ENCODE measurements around the gene MAML3.

Gene MAML3

DNA sequence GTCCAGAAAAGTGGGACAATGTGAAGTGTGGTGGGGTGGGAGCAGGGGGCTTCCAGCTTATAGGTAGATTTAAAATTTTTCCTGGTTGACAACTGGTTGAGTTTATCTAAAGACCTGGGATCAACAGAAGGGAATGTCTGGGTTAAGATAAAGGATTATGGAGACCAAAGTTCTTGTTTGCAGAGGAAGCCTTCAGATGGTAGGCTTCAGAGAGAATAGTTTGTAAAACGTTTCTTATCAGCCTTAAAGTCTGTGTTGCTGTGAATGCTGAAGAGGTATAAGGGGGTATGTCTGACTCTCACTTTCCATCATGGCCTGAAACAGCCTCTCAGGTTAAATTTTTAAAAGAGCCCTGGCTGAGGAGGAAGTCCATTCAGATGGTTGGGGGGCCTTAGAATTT is 467.9 kb downstream of the MAML3 start:
- DNase-seq (ENCODE audit: low read depth), result no peak

DNA sequence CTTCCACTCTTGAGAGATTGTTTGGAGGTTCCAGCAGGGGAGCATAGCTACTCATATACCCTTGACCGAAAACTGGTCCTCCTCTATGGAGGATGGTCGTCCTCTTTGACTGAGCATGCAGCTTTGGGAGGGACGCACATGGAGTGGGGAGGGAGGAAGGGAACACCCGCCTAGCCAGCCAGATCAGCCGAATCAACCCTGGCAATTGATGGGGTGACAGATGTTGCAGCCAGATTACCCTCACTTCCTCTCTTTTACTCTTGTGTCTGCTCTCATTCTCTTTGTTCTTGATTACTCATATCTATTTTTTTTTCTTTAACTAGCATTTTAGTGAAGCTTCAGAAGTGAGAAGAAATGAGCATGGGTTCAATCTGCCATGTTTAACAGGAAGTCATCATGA is 468.8 kb downstream of the MAML3 start:
- DNase-seq (ENCODE audit: low read depth), result no peak

DNA sequence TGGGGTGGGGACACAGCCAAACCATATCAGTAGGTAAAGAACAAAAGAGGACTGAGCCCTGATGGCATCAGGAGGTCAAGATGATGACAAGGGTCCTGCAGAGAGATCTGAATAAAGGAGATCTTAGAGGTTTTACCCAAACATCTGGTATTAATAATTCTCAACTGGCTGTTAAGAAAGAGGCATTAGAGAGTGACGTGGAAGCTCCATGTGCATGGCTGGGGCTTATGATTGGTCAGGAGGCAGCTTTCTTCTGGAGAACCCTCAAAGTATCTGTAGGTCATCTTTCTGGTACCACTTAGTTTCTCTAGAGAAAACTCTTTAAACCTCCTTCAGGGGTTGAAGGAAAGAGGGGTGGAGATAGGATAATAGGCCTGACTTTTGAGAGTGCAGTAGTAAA is 469.6 kb downstream of the MAML3 start:
- DNase-seq (ENCODE audit: low read depth), result no peak

DNA sequence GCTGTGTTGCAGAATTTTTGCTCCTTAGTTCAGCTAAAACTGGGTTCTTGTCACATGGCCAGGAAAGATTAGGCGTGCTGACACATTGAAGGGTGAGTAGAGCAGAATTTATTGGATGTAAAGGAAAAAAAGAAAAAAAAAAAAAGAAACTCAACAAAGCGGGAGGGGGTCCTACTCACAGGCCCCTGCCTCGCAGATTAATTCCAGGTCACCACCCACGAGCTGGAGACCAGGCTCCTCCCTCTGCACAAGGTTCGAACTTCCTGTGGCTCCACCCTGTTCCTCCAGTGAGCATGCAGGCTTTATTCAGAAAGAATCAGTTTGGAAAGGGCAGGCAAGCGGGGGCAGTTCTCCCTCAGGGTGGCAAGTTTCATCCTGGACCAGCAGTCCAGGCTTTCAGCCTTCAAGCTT is 471.2 kb downstream of the MAML3 start:
- no peak for DNase-seq (ENCODE audit: low read depth)

DNA sequence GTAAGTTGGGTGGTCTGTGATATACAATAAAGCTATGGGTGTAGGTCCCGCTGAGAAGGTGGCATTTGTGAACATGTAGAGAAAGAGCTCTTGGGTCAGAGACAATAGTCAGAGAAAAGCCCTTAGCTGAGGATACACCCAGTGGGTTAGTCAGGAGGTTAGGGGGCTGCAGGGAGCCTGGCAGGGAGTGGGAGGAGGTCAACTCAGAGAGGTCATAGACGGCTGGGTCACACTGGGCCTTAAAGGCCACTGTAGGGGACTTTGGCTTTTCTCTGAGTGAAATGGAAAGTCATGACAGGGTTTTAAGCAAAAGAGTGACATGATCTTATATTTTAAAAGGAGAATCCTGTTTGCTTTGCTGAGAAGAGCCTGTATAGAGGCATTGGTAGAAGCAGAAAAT is 471.7 kb downstream of the MAML3 start:
- no peak for DNase-seq (ENCODE audit: low read depth)

DNA sequence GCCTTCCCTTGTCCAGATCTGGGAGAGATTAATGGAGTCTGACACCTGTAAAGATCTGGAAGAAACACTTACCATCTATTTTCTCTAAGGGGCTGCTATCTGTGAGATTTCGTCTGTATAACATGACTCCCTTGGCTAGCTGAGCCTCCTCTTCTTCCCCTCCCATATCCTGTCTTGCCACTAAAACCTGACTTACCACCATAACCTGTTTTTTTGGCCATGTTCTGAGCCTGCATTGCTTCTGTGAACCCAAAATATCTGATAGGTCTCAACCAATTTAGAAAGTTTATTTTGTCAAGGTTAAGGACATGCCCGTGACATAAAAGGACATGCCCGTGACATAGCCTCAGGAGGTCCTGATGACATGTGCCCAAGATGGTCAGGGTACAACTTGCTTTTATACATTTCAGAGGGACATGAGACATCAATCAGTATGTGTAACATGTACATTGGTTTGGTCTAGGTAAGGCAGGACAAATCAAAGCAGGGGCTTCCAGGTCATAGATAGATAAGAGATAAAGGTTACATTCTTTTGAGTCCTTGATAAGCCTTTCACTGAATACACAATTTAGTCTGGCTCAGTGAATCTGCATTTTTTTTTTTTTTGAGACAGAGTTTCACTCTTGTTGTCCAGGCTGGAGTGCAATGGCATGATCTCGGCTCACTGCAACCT is 476.9 kb downstream of the MAML3 start:
- DNase-seq (ENCODE audit: low read depth), result no peak

DNA sequence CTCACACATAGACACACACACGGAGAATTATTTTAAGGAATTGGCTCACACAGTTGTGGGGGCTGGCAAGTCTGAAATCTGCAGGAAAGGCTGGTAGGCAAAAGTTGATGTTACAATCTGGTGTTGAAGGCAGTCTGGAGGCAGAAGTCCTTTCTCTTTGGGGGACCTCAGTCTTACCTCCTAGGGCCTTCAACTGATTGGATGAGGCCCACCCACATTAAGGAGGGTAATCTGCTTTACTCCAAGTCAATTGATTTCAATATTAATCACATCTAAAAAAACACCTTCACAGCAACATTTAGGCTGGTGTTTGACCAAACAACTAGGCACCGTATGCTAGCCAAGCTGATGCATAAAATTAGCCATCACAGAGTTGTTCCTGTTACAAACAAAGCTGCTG is 477.6 kb downstream of the MAML3 start:
- DNase-seq (ENCODE audit: low read depth), result no peak

DNA sequence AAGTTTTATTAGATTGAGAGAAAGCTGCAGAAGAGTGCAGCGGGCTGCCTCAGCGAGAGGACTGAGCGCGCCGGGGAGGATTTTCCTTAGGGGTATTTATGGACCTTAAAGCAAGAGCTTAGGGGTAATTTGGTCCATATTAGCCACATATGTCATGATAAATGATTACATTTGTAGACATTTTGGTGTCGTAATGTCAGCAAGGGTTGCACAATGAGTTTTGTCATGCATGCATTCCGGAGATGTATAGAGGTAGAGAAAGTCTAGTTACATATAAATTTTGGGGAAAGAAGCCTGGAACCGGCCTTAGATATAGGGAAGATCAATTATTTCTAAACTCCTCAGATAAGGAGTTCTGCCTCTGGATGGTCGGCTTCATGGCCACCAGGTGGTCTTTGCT is 478.3 kb downstream of the MAML3 start:
- DNase-seq (ENCODE audit: low read depth), result no peak

DNA sequence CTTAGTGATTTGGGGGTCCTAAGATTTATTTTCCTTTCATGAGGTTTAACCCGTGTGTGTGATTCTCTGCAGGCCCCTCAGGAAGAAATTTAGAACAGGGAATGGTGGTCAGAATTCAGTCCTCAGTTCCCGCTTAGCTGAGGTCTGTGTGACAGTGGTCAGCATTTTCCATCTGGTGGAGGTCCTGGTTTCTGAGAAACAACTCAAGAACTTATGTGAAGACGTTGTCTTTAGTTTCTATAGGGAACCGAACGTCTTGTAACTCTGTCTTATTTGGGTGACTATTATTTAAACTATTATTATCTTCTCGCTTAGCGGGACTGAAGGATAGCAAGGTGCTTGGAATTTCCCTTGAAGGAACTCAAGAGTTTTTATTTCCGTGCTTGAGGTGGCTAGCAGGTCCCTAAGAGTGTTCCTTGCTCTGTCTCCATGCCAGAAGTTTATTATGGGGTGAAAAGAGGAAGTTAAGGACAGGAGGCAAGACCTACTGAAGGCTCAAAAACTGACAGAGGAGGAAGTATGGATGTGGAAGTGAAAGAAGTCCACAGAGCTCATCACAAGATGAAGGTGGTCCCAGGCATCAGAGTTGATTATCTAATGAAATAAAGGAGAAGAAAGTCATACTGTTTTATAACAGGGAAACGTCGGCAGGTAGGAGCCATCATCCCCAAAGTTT is 479.0 kb downstream of the MAML3 start:
- DNase-seq (ENCODE audit: low read depth), result no peak

DNA sequence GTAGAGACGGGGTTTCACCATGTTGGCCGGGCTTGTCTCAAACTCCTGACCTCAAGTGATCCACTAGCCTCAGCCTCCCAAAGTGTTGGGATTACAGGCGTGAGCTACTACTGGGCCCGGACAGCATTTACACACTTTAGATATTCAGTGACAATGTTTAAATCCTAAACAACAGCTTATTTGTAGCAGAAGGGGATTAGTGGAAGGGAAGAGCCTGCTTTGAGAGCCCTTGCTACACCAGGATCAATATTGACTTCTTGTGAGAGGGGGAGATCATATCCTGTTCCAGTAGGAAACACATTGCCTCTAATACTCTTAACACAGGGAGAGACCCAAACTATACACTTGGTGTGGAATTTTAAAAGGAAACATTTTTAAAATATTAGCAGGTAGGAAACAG is 481.3 kb downstream of the MAML3 start:
- DNase-seq (ENCODE audit: low read depth), result no peak

DNA sequence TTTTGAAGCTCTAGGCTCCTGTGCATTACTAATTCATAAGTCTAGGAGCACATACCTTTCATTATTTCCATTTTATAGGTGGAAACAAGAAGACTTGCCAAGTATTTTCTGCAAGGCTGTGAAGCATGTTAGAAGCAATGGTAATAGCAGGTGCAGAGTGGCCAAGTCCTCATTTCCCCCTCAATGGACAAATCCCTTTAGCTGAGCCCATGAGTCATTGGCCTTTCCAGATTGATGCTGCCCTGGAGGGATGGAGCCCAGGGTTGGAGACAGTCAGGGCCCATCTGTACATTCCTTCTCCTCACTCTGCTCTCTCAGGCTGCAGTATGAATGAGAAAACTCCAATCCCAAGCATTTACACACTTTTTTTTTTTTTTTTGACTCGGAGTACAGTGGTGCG is 481.8 kb downstream of the MAML3 start:
- no peak for DNase-seq (ENCODE audit: low read depth)

DNA sequence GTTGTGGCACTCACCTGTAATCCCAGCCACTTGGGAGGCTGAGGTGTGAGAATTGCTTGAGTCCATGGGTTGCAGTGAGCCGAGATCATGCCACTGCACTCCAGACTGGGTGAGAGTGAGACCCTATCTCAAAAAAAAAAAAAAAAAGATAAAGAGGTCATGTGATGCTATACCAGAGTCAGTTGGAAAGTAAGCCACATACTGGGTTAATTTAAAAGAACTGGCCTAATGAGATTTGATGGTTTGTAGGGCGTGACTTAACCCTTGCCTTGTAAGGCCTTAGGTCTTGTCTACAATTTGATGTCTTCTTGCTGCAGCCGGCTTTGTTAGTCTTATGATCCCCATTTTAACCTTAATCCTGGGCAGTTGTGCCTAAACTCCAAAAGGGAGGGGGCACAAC is 483.2 kb downstream of the MAML3 start:
- no peak for DNase-seq (ENCODE audit: low read depth)

DNA sequence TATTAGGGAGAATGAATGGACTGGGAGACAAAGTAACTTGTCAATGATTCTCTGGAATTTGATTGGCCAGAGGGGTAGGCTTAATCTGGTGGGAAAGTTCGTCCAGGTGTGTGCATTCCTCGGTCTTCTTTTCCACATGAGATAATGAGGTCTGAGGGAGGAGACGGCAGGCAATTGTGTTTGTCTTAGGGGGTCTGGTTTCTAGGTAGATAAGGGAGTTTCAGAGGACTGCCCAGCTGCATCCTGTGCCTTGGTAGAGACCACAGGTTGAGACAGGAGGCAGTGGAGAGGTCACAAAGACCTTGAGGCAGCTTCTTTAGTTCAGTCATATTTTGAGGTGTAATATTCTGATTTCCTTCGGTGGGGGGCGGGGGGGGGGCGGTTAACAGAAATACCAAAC is 484.1 kb downstream of the MAML3 start:
- DNase-seq (ENCODE audit: low read depth), result no peak

DNA sequence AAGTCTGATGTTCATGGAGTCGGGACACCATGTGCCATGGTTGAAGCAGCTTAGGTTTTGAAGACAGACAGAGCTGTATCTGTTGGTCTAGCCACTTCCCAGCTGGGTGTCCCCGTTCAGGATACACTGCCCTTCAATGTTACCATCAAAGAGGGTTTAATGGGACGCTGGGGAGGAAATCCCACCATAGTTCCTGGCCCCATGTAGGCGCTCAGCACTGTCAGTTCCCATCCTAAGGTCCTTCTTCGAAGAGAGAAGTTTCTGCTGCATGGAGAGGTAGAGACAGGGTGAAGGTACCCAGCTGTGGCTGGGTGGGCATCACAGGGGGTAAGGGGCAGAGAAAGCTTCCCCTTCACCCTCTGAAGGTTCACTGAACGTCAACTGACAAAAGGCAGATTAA is 484.6 kb downstream of the MAML3 start:
- DNase-seq (ENCODE audit: low read depth), result no peak

DNA sequence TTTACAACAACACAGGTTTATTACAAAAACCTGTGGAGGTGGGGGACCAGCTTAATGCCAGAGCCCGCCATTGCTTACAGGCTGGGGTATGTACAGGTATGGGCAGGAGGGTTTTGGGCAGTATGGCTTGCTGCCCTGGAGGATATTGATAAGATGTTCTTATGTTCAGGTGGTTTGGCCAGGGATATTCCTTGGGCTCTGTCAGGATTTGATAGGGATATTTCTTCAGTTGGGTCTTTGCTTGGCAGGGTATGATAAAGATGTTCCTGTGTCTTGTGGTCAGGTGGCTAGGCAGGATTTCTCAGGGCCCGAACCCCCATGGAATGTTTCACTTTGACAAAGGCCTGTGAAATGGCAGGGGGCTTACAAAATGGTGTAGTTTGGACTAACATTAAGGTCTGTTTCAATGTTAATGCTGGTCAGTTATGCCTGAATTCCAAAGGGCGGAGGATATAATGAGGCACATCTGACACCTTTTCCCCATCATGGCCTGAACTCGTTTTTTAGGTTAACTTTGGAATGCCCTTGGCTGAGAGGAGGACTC is 485.3 kb downstream of the MAML3 start:
- DNase-seq (ENCODE audit: low read depth), result no peak

DNA sequence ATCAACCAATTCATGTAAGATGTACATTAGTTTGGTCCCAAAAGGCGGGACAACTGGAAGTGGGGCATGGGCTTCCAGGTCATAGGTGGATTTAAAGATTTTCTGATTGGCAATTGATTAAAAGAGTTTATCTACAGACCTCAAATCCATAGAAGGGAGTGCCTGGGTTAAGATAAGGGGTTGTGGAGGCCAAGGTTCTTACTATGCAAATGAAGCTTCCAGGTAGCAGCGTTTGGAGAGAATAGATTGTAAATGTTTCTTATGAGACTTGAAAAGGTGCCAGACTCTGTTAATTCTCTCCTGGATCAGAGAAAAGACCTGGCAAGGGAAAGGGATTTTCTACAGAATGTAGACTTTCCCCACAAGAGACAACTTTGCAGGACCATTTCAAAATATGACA is 485.9 kb downstream of the MAML3 start:
- DNase-seq (ENCODE audit: low read depth), result no peak
